ENCODE data around the gene F11R. TPM values are rescaled to one million over a fixed set of nuclear protein-coding genes. Genes with fewer than 3 reads are reported as not detected.
"Not testable (repeated sequence)": the region's sequence is repeated elsewhere in the genome, so short reads cannot be mapped to it uniquely, and the experiment has no call there.

Gene F11R
- total and polyA plus RNA-seq, 3 donors from 2014 or later = 34.5 to 54.0 (median 38.3) TPM

- Histone ChIP-seq H3K4me1 (peaks cover 27% of the 10 kb centered on the region), H3K27ac (no peak overlapping the region), H3K36me3 (ENCODE audit: low read depth, missing control alignments) (no peaks in the 10 kb centered on the region), H3K27me3 (no peaks in the 10 kb centered on the region), H3K4me3 (no peak overlapping the region), H3K9me3 (no peaks in the 10 kb centered on the region)
- TF ChIP-seq POLR2A (IDR thresholded peaks at IDR 0.05) (no peak), CTCF (IDR thresholded peaks at IDR 0.05) (peak; percentile 59 to 73 (median 63))
- intact Hi-C loops (cut with DNase I; ENCODE audit: low total_unique reads) = no loop called here
- DNase-seq = peak; percentile 82
- WGBS, 2 donors = 57 to 82% methylated on average over 5 to 8 of the region's 8 CpGs
Measured at GRCh38 chr1:160951443-160952128, 69.4 kb downstream of the F11R start.

GRCh38 chr1:160950657-160951056, 70.3 kb downstream of the F11R start:
- intact Hi-C loops (cut with DNase I; ENCODE audit: low total_unique reads) = no loop called here
- no peak overlapping the region for H3K4me3 ChIP-seq
- H3K27me3 ChIP-seq = no peaks in the 10 kb centered on the region
- peaks cover 32% of the 10 kb centered on the region for H3K4me1 ChIP-seq
- DNase-seq = no peak
- TF ChIP-seq CTCF (IDR thresholded peaks at IDR 0.05) = no peak
- TF ChIP-seq POLR2A (IDR thresholded peaks at IDR 0.05) = no peak
- H3K36me3 ChIP-seq (ENCODE audit: low read depth, missing control alignments) = no peaks in the 10 kb centered on the region
- H3K9me3 ChIP-seq = no peaks in the 10 kb centered on the region
- H3K27ac ChIP-seq = no peak overlapping the region
- WGBS, 2 donors = 89 to 97% methylated on average over 3 of the region's 3 CpGs

GRCh38 chr1:160949881-160950280, 71.1 kb downstream of the F11R start:
- Histone ChIP-seq H3K27me3 (no peaks in the 10 kb centered on the region), H3K27ac (no peak overlapping the region), H3K36me3 (ENCODE audit: low read depth, missing control alignments) (no peaks in the 10 kb centered on the region), H3K9me3 (no peaks in the 10 kb centered on the region), H3K4me3 (no peak overlapping the region), H3K4me1 (peaks cover 32% of the 10 kb centered on the region)
- intact Hi-C loops (cut with DNase I; ENCODE audit: low total_unique reads) = no loop called here
- TF ChIP-seq POLR2A (IDR thresholded peaks at IDR 0.05) (no peak), CTCF (IDR thresholded peaks at IDR 0.05) (no peak)
- WGBS, 2 donors = 88 to 93% methylated on average over 2 of the region's 2 CpGs
- no peak for DNase-seq

- H3K9me3 ChIP-seq; H3K36me3 ChIP-seq (ENCODE audit: low read depth, missing control alignments); H3K4me3 ChIP-seq; DNase-seq; H3K27me3 ChIP-seq; intact Hi-C loops (cut with DNase I; ENCODE audit: low total_unique reads); H3K27ac ChIP-seq: not testable (repeated sequence)
- peaks cover 32% of the 10 kb centered on the region for H3K4me1 ChIP-seq
- WGBS, 2 donors = 50 to 57% methylated on average over 5 to 7 of the region's 7 CpGs
Measured at GRCh38 chr1:160949216-160949880, 71.6 kb downstream of the F11R start.

- peak overlapping the region; percentile 36 to 39 for H3K27ac ChIP-seq
- H3K27me3 ChIP-seq; H3K9me3 ChIP-seq; intact Hi-C loops (cut with DNase I; ENCODE audit: low total_unique reads); H3K36me3 ChIP-seq (ENCODE audit: low read depth, missing control alignments); H3K4me3 ChIP-seq: not testable (repeated sequence)
- H3K4me1 ChIP-seq = peaks cover 32% of the 10 kb centered on the region
- WGBS, 2 donors = 27 to 44% methylated on average over 7 of the region's 7 CpGs
- peak; percentile 54 for DNase-seq
Measured at GRCh38 chr1:160947174-160947759, 73.7 kb downstream of the F11R start.

GRCh38 chr1:160945881-160946280, 75.1 kb downstream of the F11R start:
- H3K9me3 ChIP-seq; DNase-seq; H3K36me3 ChIP-seq (ENCODE audit: low read depth, missing control alignments); intact Hi-C loops (cut with DNase I; ENCODE audit: low total_unique reads); H3K4me3 ChIP-seq; H3K27ac ChIP-seq; H3K27me3 ChIP-seq: not testable (repeated sequence)
- peaks cover 26% of the 10 kb centered on the region for H3K4me1 ChIP-seq
- 64 to 66% methylated on average over 6 of the region's 6 CpGs for WGBS, 2 donors

All from testis (tissue), 3 donors.